ENCODE data around the gene CIAPIN1.

DNA sequence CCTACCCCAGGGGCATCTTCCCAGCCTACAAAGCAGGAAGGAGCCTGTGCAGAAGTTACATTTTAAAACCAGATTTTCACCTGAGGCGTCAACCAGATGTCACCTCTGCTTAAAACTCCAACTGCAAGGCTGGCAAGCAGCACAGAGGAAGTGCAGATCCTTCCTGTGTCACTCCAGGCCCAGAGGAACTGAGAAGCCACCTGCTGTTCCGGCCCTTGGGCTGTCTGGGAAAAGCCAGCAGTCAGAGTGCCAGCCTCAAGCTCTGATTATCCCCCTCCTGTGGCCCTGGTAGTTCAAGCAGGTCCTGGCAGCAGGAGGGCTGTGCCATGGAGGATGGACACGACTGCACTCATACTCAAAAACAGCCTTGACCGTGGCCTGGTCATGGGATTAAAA lies 25.5 kb upstream of the CIAPIN1 start:
- TF ChIP-seq, protein P1, sequence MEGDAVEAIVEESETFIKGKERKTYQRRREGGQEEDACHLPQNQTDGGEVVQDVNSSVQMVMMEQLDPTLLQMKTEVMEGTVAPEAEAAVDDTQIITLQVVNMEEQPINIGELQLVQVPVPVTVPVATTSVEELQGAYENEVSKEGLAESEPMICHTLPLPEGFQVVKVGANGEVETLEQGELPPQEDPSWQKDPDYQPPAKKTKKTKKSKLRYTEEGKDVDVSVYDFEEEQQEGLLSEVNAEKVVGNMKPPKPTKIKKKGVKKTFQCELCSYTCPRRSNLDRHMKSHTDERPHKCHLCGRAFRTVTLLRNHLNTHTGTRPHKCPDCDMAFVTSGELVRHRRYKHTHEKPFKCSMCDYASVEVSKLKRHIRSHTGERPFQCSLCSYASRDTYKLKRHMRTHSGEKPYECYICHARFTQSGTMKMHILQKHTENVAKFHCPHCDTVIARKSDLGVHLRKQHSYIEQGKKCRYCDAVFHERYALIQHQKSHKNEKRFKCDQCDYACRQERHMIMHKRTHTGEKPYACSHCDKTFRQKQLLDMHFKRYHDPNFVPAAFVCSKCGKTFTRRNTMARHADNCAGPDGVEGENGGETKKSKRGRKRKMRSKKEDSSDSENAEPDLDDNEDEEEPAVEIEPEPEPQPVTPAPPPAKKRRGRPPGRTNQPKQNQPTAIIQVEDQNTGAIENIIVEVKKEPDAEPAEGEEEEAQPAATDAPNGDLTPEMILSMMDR (conservative IDR thresholded peaks at IDR 0.05; ENCODE audit: low read depth, low read length) = no peak
- no peak for TF ChIP-seq POLR2A (IDR thresholded peaks at IDR 0.05; ENCODE audit: low read depth, low read length)
- TF ChIP-seq SMC3 (IDR thresholded peaks at IDR 0.05; ENCODE audit: low read depth, low read length) = no peak
- TF ChIP-seq, protein P2, sequence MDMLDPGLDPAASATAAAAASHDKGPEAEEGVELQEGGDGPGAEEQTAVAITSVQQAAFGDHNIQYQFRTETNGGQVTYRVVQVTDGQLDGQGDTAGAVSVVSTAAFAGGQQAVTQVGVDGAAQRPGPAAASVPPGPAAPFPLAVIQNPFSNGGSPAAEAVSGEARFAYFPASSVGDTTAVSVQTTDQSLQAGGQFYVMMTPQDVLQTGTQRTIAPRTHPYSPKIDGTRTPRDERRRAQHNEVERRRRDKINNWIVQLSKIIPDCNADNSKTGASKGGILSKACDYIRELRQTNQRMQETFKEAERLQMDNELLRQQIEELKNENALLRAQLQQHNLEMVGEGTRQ (IDR thresholded peaks at IDR 0.05; ENCODE audit: low read depth, low read length) = no peak
- no peak for TF ChIP-seq RAD21 (IDR thresholded peaks at IDR 0.05; ENCODE audit: low read length)
- TF ChIP-seq MXI1 (IDR thresholded peaks at IDR 0.05; ENCODE audit: borderline replicate concordance, low read depth, low read length) = no peak
- TF ChIP-seq RCOR1 (IDR thresholded peaks at IDR 0.05; ENCODE audit: insufficient replicate concordance, low read length) = no peak
- TF ChIP-seq FOS (IDR thresholded peaks at IDR 0.05; ENCODE audit: low read depth, low read length) = no peak
- TF ChIP-seq RFX5 (IDR thresholded peaks at IDR 0.05; ENCODE audit: low read depth, low read length) = no peak
- no peak for TF ChIP-seq NFE2L2 (IDR thresholded peaks at IDR 0.05; ENCODE audit: low read depth, low read length)
- TF ChIP-seq, protein P3, sequence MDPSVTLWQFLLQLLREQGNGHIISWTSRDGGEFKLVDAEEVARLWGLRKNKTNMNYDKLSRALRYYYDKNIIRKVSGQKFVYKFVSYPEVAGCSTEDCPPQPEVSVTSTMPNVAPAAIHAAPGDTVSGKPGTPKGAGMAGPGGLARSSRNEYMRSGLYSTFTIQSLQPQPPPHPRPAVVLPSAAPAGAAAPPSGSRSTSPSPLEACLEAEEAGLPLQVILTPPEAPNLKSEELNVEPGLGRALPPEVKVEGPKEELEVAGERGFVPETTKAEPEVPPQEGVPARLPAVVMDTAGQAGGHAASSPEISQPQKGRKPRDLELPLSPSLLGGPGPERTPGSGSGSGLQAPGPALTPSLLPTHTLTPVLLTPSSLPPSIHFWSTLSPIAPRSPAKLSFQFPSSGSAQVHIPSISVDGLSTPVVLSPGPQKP (IDR thresholded peaks at IDR 0.05; ENCODE audit: borderline replicate concordance, low read depth, low read length) = no peak
- no peak for TF ChIP-seq MAZ (IDR thresholded peaks at IDR 0.05; ENCODE audit: borderline replicate concordance, low read depth, low read length)
- no peak for TF ChIP-seq BHLHE40 (IDR thresholded peaks at IDR 0.05; ENCODE audit: low read depth, low read length)
- no peak for TF ChIP-seq CHD1 (IDR thresholded peaks at IDR 0.05; ENCODE audit: low read depth, low read length)
